ENCODE data around the gene NEU2. TPM values are rescaled to one million over a fixed set of nuclear protein-coding genes. Genes with fewer than 3 reads are reported as not detected.

The NEU2 gene
- total and polyA plus RNA-seq, 2 of the 13 experiments (the other 11 are each of a cell fraction or from before 2014, with no cell fraction given) = not detected

DNA sequence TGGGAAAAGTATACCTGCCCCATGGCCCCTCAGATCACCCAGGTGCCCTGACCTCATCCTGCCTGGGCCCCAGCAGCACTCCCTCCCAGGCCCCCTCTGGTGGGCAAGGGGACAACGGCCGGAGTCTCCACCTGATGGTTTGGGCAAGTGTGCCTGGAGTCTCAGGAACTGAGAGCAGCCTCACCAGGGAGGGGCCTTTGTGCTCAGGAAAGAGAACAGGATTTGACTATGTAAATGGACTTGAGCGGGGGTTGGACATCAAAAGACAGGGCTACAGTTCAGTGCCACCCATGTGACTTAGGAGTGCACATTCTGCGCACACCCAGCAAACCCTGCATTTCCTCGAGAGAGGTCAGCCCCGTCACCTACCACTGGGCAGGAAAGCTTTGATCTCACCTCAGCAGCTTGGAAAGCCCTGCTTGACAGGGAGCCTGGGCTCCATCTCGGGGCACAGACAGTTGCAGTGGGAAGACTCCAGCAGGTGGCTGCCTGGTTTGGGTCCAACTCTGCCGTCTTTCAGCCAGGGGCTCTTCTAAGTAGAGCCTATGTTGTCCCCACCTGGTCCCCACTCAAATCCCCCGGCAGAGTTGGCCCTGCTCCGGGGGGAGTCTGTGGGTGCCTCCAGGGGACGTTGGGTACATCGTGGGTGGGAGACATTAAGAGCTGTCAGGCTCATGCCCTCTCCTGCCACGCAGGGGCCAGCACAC is 30.9 kb downstream of the NEU2 start (continued):
- TF ChIP-seq NCOR1 (IDR thresholded peaks at IDR 0.05; ENCODE audit: borderline replicate concordance, low read length) (peak; percentile 93; the same call in 1 of the 2 replicates), ZSCAN31 (CRISPR knock-in tag; IDR thresholded peaks at IDR 0.05; ENCODE audit: low read depth) (peak; percentile 93), CHD2 (IDR thresholded peaks at IDR 0.05; ENCODE audit: low read depth, low read length) (peak; percentile 35; the same call in 1 of the 2 replicates), ZFX (CRISPR knock-in tag; IDR thresholded peaks at IDR 0.05; ENCODE audit: low read depth) (peak; percentile 63), TP53 (CRISPR knock-in tag; conservative IDR thresholded peaks at IDR 0.05) (no peak), HNRNPL (IDR thresholded peaks at IDR 0.05; ENCODE audit: low read depth, low read length) (peak; percentile 76), PAX8 (CRISPR knock-in tag; IDR thresholded peaks at IDR 0.05; ENCODE audit: borderline replicate concordance) (no peak), GZF1 (CRISPR knock-in tag; IDR thresholded peaks at IDR 0.05) (peak; percentile 66), ZEB1 (IDR thresholded peaks at IDR 0.05; ENCODE audit: insufficient replicate concordance, low read depth) (peak; percentile 95)
- TF ChIP-seq, protein P1, sequence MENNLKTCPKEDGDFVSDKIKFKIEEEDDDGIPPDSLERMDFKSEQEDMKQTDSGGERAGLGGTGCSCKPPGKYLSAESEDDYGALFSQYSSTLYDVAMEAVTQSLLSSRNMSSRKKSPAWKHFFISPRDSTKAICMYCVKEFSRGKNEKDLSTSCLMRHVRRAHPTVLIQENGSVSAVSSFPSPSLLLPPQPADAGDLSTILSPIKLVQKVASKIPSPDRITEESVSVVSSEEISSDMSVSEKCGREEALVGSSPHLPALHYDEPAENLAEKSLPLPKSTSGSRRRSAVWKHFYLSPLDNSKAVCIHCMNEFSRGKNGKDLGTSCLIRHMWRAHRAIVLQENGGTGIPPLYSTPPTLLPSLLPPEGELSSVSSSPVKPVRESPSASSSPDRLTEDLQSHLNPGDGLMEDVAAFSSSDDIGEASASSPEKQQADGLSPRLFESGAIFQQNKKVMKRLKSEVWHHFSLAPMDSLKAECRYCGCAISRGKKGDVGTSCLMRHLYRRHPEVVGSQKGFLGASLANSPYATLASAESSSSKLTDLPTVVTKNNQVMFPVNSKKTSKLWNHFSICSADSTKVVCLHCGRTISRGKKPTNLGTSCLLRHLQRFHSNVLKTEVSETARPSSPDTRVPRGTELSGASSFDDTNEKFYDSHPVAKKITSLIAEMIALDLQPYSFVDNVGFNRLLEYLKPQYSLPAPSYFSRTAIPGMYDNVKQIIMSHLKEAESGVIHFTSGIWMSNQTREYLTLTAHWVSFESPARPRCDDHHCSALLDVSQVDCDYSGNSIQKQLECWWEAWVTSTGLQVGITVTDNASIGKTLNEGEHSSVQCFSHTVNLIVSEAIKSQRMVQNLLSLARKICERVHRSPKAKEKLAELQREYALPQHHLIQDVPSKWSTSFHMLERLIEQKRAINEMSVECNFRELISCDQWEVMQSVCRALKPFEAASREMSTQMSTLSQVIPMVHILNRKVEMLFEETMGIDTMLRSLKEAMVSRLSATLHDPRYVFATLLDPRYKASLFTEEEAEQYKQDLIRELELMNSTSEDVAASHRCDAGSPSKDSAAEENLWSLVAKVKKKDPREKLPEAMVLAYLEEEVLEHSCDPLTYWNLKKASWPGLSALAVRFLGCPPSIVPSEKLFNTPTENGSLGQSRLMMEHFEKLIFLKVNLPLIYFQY (CRISPR knock-in tag; IDR thresholded peaks at IDR 0.05; ENCODE audit: borderline replicate concordance) = peak; percentile 40; the same call in 1 of the 2 replicates
- TF ChIP-seq, protein P2, sequence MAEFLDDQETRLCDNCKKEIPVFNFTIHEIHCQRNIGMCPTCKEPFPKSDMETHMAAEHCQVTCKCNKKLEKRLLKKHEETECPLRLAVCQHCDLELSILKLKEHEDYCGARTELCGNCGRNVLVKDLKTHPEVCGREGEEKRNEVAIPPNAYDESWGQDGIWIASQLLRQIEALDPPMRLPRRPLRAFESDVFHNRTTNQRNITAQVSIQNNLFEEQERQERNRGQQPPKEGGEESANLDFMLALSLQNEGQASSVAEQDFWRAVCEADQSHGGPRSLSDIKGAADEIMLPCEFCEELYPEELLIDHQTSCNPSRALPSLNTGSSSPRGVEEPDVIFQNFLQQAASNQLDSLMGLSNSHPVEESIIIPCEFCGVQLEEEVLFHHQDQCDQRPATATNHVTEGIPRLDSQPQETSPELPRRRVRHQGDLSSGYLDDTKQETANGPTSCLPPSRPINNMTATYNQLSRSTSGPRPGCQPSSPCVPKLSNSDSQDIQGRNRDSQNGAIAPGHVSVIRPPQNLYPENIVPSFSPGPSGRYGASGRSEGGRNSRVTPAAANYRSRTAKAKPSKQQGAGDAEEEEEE (CRISPR knock-in tag; IDR thresholded peaks at IDR 0.05; ENCODE audit: borderline replicate concordance) = no peak; the same call in 1 of the 2 replicates
- TF ChIP-seq, protein P3, sequence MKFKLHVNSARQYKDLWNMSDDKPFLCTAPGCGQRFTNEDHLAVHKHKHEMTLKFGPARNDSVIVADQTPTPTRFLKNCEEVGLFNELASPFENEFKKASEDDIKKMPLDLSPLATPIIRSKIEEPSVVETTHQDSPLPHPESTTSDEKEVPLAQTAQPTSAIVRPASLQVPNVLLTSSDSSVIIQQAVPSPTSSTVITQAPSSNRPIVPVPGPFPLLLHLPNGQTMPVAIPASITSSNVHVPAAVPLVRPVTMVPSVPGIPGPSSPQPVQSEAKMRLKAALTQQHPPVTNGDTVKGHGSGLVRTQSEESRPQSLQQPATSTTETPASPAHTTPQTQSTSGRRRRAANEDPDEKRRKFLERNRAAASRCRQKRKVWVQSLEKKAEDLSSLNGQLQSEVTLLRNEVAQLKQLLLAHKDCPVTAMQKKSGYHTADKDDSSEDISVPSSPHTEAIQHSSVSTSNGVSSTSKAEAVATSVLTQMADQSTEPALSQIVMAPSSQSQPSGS (CRISPR knock-in tag; IDR thresholded peaks at IDR 0.05) = peak; percentile 77; the same call in 1 of the 2 replicates

Data from HepG2 (cell line).